HepG2 (cell line): ENCODE data around the gene RASGRF1. TPM values are rescaled to one million over a fixed set of nuclear protein-coding genes. Genes with fewer than 3 reads are reported as not detected.

Experiments
- AHR ChIP-seq: IDR thresholded peaks from 2 replicates; pipeline ENCODE4 v1.6.1; 2018; ENCODE audit warnings: missing genetic modification reagents, missing compliant biosample characterization
- BRD4 ChIP-seq: sonication (generic); formaldehyde crosslinking; IDR thresholded peaks from 2 replicates; pipeline ENCODE4 v1.4.0; 2020; ENCODE audit warnings: missing genetic modification reagents
- CAMTA2 ChIP-seq: sonication (generic); formaldehyde crosslinking; IDR thresholded peaks from 2 replicates; pipeline ENCODE4 v1.4.0; 2020; ENCODE audit warnings: mild to moderate bottlenecking, missing genetic modification reagents, borderline replicate concordance
- GPBP1L1 ChIP-seq: sonication (generic); formaldehyde crosslinking; IDR thresholded peaks from 2 replicates; pipeline ENCODE4 v1.5.0; 2020; ENCODE audit warnings: mild to moderate bottlenecking, missing genetic modification reagents
- HDAC1 ChIP-seq: sonication (generic); formaldehyde crosslinking; IDR thresholded peaks from 2 replicates; pipeline ENCODE4 v1.5.1; 2020; ENCODE audit warnings: mild to moderate bottlenecking, missing genetic modification reagents
- MATR3 ChIP-seq: sonication (generic); formaldehyde crosslinking; IDR thresholded peaks from 2 replicates; pipeline ENCODE4 v1.4.0; 2020; ENCODE audit warnings: missing genetic modification reagents
- NR3C1 ChIP-seq: sonication (generic); formaldehyde crosslinking; IDR thresholded peaks from 2 replicates; pipeline ENCODE4 v1.4.0; 2020; ENCODE audit warnings: missing genetic modification reagents
- RBFOX2 ChIP-seq: fragments of 200-400 bp; formaldehyde crosslinking; IDR thresholded peaks from 2 replicates; pipeline ENCODE4 v1.6.1; 2017; ENCODE audit warnings: low read depth, mild to moderate bottlenecking, low read length
- RNF2 ChIP-seq: fragments of 450-650 bp; conservative IDR thresholded peaks from 2 replicates; pipeline ENCODE4 v1.6.1; 2016; ENCODE audit warnings: low read depth
- SP140L ChIP-seq: sonication (generic); formaldehyde crosslinking; IDR thresholded peaks from 2 replicates; pipeline ENCODE4 v1.4.0; 2020; ENCODE audit warnings: missing genetic modification reagents, borderline replicate concordance
- SRSF1 ChIP-seq: fragments of 200-400 bp; formaldehyde crosslinking; optimal IDR thresholded peaks from 2 replicates; pipeline ENCODE3; 2017; ENCODE audit warnings: mild to moderate bottlenecking, low read depth, low read length, moderate library complexity
- TCF7L2 ChIP-seq: IDR thresholded peaks from 2 replicates; pipeline ENCODE4 v1.6.1; 2011; ENCODE audit warnings: mild to moderate bottlenecking, low read depth, low read length, moderate library complexity
- TOPORS ChIP-seq: sonication (generic); formaldehyde crosslinking; IDR thresholded peaks from 2 replicates; pipeline ENCODE4 v1.8.0; 2023; ENCODE audit warnings: mild to moderate bottlenecking, missing genetic modification reagents
- ZNF432 ChIP-seq: sonication (generic); formaldehyde crosslinking; IDR thresholded peaks from 2 replicates; pipeline ENCODE4 v1.5.0; 2020; ENCODE audit warnings: missing genetic modification reagents, mild to moderate bottlenecking, borderline replicate concordance
- ZNF556 ChIP-seq: sonication (generic); formaldehyde crosslinking; IDR thresholded peaks from 2 replicates; pipeline ENCODE4 v1.4.0; 2020; ENCODE audit warnings: mild to moderate bottlenecking, missing genetic modification reagents, borderline replicate concordance
- ZNF607 ChIP-seq: sonication (generic); formaldehyde crosslinking; IDR thresholded peaks from 2 replicates; pipeline ENCODE4 v1.5.1; 2020; ENCODE audit warnings: missing genetic modification reagents, mild to moderate bottlenecking, borderline replicate concordance
- ZNF629 ChIP-seq: sonication (generic); formaldehyde crosslinking; conservative IDR thresholded peaks from 2 replicates; pipeline ENCODE4 v1.5.0; 2020; ENCODE audit warnings: missing genetic modification reagents
- ZNF672 ChIP-seq: sonication (generic); formaldehyde crosslinking; IDR thresholded peaks from 2 replicates; pipeline ENCODE4 v1.8.1; 2022; ENCODE audit warnings: missing genetic modification reagents
- ZNF691 ChIP-seq: sonication (generic); formaldehyde crosslinking; IDR thresholded peaks from 2 replicates; pipeline ENCODE4 v1.4.0; 2020; ENCODE audit warnings: missing genetic modification reagents, low read depth, mild to moderate bottlenecking, borderline replicate concordance
- ZNF768 ChIP-seq: sonication (generic); formaldehyde crosslinking; IDR thresholded peaks from 2 replicates; pipeline ENCODE4 v1.4.0; 2020; ENCODE audit warnings: missing genetic modification reagents
- ZNF775 ChIP-seq: sonication (generic); formaldehyde crosslinking; IDR thresholded peaks from 2 replicates; pipeline ENCODE4 v1.4.0; 2020; ENCODE audit warnings: missing genetic modification reagents, mild to moderate bottlenecking, moderate library complexity, borderline replicate concordance
- ZNF776 ChIP-seq: sonication (generic); formaldehyde crosslinking; IDR thresholded peaks from 2 replicates; pipeline ENCODE4 v1.4.0; 2020; ENCODE audit warnings: mild to moderate bottlenecking, missing genetic modification reagents
- polyA plus RNA-seq, 8 experiments: library from polyadenylated mRNA; depleted of rRNA in 3 of 8; stranded (reverse) in 7 of 8; unstranded in 1 of 8; fragments of >200 nt; fragmentation: Illumina TruSeq in 4 of 8; extraction: Trizol in 4 of 8; gene quantifications; 2 replicates each; pipeline versions ENCODE4 v1.2.1 to v1.2.3, GENCODE V29; 2011 to 2016; ENCODE audit warnings: low read depth in 4 of 8, missing spikeins in 1 of 8, mixed read lengths in 1 of 8; ENCODE audit not compliant: insufficient read depth in 1 of 8
- total RNA-seq, 5 experiments: library from RNA; depleted of rRNA; stranded (reverse); fragments of >200 nt; fragmentation: Illumina TruSeq; extraction: Trizol; gene quantifications; 2 replicates each; pipeline ENCODE4 v1.2.3, GENCODE V29; 2016; ENCODE audit warnings: low read depth in 1 of 5
- TF ChIP-seq, protein P1 (sequence below): sonication (generic); formaldehyde crosslinking; IDR thresholded peaks from 2 replicates; pipeline ENCODE4 v1.5.0; 2020; ENCODE audit warnings: missing genetic modification reagents, mild to moderate bottlenecking, borderline replicate concordance

Gene RASGRF1
- total and polyA plus RNA-seq, 2 of the 13 experiments (the other 11 are each of a cell fraction or from before 2014, with no cell fraction given) = 0.55 to 3.0 TPM

DNA sequence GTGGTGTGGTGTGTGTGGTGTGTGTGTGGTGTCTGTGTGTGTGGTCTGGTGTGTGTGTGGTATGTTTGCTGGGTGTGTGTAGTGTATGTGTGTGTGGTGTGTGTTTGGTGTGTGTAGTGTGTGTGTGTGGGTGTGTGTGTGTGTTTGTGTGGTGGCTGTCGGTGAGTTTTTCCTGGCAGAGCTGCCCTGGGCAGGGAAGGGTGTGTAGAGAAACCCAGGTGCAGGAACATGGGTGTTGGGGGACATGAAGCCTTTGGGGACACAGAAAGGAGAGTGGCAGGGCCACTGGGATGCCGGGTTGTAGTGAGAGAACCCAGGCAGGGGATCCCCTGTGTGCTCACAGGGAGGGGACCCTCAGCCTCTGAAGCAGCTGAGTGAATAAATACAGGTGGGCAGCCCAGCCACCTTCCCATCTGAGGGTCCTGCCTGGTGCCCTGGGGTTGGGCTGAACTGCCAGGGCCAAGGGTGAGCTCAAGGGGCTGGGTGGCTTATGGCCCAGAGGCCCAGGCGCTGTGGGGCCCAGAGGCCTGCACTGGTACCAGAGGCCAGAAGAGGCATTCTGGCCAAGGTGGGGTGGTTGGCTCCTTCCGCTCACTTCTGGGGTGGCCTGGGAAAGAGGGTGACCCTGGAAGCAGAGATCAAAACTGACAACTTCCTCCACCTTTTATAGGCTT lies 97.2 kb downstream of the RASGRF1 start (continued):
- TF ChIP-seq MATR3 (no peak), ZNF775 (no peak), TOPORS (CRISPR knock-in tag) (no peak), RNF2 (no peak), ZNF691 (CRISPR knock-in tag) (peak; percentile 44; the same call in 1 of the 2 replicates), ZNF776 (CRISPR knock-in tag) (0 out of 2 replicates have a peak, but pooled peaks have one; percentile 13), ZNF556 (CRISPR knock-in tag) (no peak), ZNF607 (no peak), ZNF629 (CRISPR knock-in tag) (no peak), AHR (no peak), ZNF768 (CRISPR knock-in tag) (no peak), GPBP1L1 (CRISPR knock-in tag) (no peak), RBFOX2 (peak; percentile 73), SRSF1 (peak; percentile 68), NR3C1 (CRISPR knock-in tag) (no peak), CAMTA2 (0 out of 2 replicates have a peak, but pooled peaks have one; percentile 3), ZNF432 (CRISPR knock-in tag) (no peak), HDAC1 (no peak), BRD4 (CRISPR knock-in tag) (0 out of 2 replicates have a peak, but pooled peaks have one; percentile 64), SP140L (CRISPR knock-in tag) (no peak), TCF7L2 (no peak), ZNF672 (peak; percentile 30; the same call in 1 of the 2 replicates)
- TF ChIP-seq, protein P1, sequence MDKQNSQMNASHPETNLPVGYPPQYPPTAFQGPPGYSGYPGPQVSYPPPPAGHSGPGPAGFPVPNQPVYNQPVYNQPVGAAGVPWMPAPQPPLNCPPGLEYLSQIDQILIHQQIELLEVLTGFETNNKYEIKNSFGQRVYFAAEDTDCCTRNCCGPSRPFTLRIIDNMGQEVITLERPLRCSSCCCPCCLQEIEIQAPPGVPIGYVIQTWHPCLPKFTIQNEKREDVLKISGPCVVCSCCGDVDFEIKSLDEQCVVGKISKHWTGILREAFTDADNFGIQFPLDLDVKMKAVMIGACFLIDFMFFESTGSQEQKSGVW (CRISPR knock-in tag) = no peak
